ENCODE results near the gene CORO2A.

The CORO2A gene

DNA sequence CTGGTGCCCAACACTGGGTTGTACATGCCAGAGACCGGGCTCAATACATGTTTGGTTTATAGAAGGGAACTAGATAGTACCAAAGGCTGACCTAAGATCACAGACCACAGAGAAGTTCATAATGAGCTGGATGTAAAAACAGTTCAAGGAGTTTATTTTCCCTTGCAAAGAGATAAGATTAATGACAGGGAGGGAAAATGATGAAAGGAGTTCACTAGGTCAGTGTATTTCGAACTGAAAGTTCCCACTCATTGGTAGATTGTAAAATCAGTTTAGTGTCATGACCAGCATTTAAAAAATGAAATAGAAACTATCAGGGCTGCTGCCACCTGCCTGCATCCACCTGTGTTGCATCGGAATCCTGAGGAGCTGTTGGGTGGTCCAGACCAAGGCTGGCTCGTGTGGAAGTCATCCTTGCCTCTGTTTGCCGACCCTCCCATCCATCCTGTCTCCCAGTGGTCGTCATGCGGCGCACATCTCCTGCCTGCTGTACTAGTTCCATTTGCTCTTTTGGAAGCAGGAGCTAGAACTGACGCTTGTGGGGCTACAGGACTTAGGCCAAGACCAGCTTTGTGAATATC, 41.9 kb upstream of the CORO2A start:
- TF ChIP-seq, protein P1, sequence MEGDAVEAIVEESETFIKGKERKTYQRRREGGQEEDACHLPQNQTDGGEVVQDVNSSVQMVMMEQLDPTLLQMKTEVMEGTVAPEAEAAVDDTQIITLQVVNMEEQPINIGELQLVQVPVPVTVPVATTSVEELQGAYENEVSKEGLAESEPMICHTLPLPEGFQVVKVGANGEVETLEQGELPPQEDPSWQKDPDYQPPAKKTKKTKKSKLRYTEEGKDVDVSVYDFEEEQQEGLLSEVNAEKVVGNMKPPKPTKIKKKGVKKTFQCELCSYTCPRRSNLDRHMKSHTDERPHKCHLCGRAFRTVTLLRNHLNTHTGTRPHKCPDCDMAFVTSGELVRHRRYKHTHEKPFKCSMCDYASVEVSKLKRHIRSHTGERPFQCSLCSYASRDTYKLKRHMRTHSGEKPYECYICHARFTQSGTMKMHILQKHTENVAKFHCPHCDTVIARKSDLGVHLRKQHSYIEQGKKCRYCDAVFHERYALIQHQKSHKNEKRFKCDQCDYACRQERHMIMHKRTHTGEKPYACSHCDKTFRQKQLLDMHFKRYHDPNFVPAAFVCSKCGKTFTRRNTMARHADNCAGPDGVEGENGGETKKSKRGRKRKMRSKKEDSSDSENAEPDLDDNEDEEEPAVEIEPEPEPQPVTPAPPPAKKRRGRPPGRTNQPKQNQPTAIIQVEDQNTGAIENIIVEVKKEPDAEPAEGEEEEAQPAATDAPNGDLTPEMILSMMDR (IDR thresholded peaks at IDR 0.05; ENCODE audit: borderline replicate concordance, insufficient read depth, low read depth, low read length): no peak
- no peak overlapping the region for H3K4me3 ChIP-seq (ENCODE audit: low read depth, low read length)

DNA sequence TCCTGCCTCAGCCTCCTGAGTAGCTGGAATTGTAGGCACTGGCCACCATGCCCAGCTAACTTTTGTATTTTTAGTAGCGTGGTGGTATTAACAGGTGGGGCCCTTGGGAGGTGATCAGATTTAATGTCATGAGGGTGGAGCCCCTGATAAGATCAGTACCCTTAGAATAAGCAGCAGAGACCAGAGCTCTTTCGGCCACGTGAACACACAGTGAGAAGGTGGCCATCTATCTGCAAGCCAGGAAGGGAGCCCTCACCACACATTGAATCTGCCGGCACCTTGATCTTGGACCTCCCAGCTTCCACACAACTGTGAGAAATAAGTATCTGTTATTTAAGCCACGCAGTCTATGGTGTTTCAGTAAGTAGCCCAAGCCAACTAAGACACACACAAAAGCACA, 40.5 kb upstream of the CORO2A start:
- TF ChIP-seq, protein P1 (IDR thresholded peaks at IDR 0.05; ENCODE audit: borderline replicate concordance, insufficient read depth, low read depth, low read length): no peak
- no peak overlapping the region for H3K4me3 ChIP-seq (ENCODE audit: low read depth, low read length)

- no peak overlapping the region for H3K4me3 ChIP-seq (ENCODE audit: low read depth, low read length)
- TF ChIP-seq, protein P1 (IDR thresholded peaks at IDR 0.05; ENCODE audit: borderline replicate concordance, insufficient read depth, low read depth, low read length): no peak
Measured at GRCh38 chr9:98231770-98232478, 39.5 kb upstream of the CORO2A start.

- H3K4me3 ChIP-seq (ENCODE audit: low read depth, low read length): no peak overlapping the region
- TF ChIP-seq, protein P1 (IDR thresholded peaks at IDR 0.05; ENCODE audit: borderline replicate concordance, insufficient read depth, low read depth, low read length): no peak
Measured at GRCh38 chr9:98230789-98231188, 38.4 kb upstream of the CORO2A start.

- H3K4me3 ChIP-seq (ENCODE audit: low read depth, low read length): no peak overlapping the region
- TF ChIP-seq, protein P1 (IDR thresholded peaks at IDR 0.05; ENCODE audit: borderline replicate concordance, insufficient read depth, low read depth, low read length): no peak
Measured at GRCh38 chr9:98230304-98230703, 37.9 kb upstream of the CORO2A start.

GRCh38 chr9:98229620-98230019, 37.2 kb upstream of the CORO2A start:
- TF ChIP-seq, protein P1 (IDR thresholded peaks at IDR 0.05; ENCODE audit: borderline replicate concordance, insufficient read depth, low read depth, low read length): no peak
- no peak overlapping the region for H3K4me3 ChIP-seq (ENCODE audit: low read depth, low read length)

GRCh38 chr9:98229090-98229395, 36.6 kb upstream of the CORO2A start:
- H3K4me3 ChIP-seq (ENCODE audit: low read depth, low read length): no peak overlapping the region
- TF ChIP-seq, protein P1 (IDR thresholded peaks at IDR 0.05; ENCODE audit: borderline replicate concordance, insufficient read depth, low read depth, low read length): no peak

Data from GM12875 (cell line).